Astrocyte of the hippocampus (primary cell): Measurements from ENCODE around the gene GABRR3.
A peak's percentile ranks its signal among the peaks of the same experiment; 100 is the strongest.
"Not testable (repeated sequence)": the region's sequence is repeated elsewhere in the genome, so short reads cannot be mapped to it uniquely, and the experiment has no call there.

Experiments used
- DNase-seq: peaks from one replicate; pipeline ENCODE4 v3.0.0; 2011; ENCODE audit warnings: low read depth, low spot score

GABRR3 gene

DNA sequence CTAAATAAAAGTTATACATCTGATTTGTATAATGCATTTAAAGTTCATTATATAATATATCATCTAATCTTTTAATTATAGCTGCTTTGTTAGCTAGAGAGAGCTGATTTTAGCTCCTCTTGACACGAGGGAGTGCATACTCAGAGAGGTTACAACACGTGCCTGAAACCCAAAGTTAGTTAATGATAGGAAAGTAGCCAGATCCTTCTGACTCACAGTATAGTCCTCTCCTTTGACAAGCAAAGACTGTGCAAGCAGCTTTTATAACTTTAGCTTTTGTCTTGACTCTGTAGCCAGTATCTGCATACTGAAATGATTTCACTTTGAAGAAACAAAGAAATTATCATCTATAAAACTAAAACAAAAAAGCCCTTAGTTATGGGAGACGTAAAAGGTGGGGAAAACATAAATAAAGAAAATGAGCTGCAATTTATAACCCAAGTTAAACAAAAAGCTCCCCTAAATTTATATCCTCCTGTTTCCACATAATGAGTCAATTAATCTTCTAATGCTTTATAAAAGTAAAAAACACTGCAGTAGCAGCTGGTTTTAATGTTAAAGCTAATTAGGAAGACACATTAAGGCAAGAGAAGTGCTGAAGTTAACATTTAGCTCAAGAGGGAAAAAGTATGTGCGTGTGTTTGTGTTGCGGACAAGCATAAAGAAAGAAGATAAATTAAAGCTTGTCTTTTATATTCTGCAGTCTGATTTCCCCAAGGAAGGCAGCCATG is 13.1 kb downstream of the GABRR3 start:
- peak; percentile 27 for DNase-seq

GRCh38 chr3:98020412-98020811 is 14.7 kb downstream of the GABRR3 start:
- no peak for DNase-seq

GRCh38 chr3:98018301-98018700 is 16.8 kb downstream of the GABRR3 start:
- no peak for DNase-seq

DNA sequence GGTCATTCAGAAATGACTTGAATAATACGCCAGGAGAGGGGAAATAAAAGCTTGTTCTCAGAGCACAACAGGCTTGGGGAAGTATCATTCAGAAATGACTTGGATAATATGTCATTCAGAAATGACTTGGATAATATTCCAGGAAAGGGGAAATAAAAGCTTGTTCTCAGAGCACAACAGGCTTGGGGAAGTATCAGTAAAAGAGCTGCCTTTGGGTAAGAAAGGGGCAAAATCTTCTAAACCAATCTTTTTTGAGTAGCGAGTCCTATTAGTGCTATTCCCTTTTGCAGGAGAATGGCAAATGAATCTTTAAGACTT is 20.9 kb downstream of the GABRR3 start:
- no peak for DNase-seq

DNA sequence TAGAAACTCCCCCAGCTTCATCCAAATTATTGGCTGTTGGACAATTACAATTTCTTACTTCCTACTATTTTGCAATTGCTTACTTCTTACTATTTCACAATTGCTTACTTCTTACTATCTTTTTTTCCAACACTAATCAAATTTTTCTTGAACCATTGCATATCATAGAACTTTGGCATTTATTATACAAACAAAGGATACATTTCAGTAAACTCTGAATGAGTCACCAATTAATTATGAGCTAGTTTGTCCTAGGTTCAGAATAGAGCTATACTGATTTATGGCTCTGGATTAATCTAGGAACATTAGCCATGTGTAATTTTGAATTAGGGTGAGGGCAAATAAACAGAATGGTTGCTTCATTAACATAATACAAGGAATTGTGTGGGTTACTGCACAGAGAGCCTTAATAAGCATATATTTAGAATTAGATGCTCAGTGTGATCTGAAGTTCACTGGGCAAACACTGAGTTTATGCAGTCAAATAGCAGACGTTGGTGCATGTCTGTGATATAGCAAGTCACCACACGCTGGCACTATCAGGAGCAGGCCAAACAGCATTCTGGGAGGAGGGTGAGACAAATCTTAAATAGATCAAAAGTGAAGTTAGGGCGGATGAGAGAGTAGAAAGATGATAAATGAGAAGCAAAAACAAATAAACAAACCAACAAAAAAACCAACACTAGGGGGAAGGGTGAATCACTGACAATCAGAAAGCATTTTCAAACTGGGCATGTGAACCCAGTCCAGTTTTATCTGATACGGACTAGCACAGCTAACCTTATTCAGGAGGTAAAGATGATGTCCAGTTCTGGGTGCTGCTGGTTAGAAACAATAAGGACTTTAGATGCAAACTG is 21.5 kb downstream of the GABRR3 start:
- DNase-seq = no peak

- peak; percentile 10 for DNase-seq
Measured at GRCh38 chr3:98012979-98013378, 22.1 kb downstream of the GABRR3 start.

DNA sequence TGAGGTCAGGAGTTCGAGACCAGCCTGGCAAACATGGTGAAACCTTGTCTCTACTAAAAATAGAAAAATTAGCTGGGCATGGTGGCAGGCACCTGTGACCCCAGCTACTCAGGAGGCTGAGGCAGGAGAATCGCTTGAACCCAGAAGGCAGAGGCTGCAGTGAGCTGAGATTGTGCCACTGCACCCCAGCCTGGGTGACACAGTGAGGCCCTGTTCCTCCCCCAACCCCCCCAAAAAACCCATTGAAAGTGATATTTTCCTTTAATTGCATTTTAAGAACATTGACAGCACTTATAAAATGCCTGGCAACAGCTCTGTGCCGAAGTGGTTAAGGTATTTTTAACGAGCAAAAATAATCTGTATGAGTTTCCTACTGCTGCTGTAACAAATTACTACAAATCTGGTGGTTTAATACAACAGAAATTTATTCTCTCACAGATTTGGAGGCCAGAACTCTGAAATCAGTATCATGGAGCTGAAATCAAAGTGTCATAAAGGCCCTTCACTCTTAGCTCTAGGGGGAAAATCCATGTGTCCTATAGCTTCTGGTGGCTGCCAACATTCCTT is 24.1 kb downstream of the GABRR3 start:
- DNase-seq = not testable (repeated sequence)

GRCh38 chr3:98010194-98010882 is 24.8 kb downstream of the GABRR3 start:
- no peak for DNase-seq

GRCh38 chr3:98008855-98009254 is 26.3 kb downstream of the GABRR3 start:
- DNase-seq = no peak

DNA sequence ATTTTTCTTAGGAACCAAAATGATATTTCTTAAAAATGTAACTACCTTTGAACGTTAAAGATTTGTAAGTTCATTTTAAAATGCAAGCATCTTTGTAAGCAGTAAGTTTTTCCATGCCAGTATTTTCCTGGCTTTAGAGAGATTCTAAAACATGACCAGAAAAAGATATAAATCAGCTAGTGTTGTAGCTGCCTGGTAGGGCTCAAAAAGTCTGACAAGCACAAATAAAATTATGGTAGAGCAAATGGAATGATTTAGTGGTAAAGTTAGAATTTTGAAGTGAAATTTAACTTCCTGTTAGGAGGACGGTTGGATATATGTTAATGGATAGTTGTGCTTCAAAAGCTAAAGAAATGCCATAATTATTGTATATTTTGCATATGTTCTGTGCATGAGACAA is 29.7 kb downstream of the GABRR3 start:
- DNase-seq = no peak

DNA sequence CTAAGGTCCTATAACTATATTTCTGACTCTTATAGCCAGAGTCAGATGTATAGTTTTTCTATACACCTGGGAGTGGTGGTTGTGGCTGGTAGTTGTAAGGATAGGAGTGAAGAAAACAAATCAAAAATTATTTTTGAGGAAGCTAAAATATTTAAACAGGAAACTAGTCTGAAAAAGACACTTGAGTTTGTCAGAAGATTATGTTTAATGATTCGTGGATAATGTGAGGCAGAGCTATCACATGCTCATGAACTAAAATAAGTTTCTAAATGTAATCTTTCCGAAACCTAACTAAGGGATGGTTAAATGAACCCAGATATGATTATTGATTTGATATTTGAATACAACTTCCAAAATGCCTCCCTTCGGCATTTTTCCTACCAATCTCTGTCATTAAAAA is 30.4 kb downstream of the GABRR3 start:
- DNase-seq = no peak

DNA sequence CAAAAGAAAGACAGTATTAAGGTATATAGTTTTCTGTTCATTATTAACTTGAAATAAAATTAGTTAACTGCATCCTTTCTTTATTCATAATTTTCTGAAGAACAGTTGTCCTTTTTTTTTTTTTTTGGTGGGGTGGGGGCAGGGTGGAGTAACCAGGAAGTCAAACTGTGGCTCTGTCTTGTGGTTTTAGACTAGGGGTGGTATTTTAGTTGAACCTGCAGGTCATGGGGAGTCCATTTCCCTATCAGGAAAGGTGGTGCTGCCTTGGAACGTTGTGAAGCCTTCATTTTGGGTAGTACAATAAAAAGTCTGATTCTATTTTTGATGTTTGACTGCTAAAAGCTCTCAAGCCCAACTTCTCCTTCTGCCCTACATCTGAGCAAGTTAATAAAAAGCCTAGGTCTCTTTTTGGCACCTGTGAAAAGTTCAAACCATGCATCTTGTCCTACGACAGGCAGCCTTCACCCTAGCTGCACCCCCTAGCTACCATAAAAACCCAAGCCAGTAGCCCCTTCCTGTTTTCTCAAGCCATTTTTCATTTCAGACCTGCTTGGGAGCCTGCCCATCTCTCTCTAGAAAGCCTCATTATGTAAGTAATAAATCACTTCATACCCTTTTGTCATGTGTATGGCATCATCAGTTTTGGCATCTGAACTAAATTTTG is 31.7 kb downstream of the GABRR3 start:
- DNase-seq = no peak

DNA sequence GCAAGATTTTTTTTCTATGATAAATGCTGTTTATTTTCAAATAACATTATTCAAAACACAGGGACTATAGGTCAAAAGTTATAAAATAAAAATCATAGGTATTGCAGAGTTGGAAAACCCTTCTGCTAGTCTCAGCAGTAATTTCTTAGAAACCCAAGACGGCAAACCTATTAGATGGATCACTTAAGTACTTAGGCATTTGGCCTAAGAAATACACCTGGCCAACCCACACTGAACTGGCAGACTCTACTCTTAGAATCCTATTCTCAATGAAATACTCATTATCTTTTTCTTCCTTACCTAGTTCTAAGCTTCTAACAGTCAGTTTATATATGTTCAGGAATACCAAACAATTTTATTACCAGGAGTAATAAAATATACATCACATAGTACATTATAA is 32.4 kb downstream of the GABRR3 start:
- DNase-seq = no peak

GRCh38 chr3:97999994-98000393 is 35.1 kb downstream of the GABRR3 start:
- DNase-seq = no peak

- DNase-seq = no peak
Measured at GRCh38 chr3:97999103-97999502, 36.0 kb downstream of the GABRR3 start.

DNA sequence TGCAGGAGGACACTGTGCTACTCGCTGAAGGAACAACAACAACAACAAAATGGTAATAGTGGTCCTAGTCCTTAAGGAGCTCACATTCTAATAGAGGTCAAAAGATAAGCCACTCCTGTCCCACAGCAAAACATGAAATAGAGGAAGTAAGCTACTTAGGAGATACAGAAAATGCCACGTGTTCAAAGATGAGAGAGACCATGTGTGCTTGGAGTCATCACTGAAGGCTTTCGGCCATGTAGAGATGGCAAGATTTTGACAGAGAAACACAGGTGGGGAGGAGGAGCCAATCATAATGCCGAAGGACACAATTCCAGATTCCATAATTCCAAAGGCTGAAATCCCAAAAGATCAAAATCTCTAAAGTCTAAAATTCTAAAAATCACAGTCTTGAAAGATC is 38.1 kb downstream of the GABRR3 start:
- no peak for DNase-seq

- no peak for DNase-seq
Measured at GRCh38 chr3:97994328-97994945, 40.7 kb downstream of the GABRR3 start.

GRCh38 chr3:97993526-97993925 is 41.6 kb downstream of the GABRR3 start:
- DNase-seq = no peak

DNA sequence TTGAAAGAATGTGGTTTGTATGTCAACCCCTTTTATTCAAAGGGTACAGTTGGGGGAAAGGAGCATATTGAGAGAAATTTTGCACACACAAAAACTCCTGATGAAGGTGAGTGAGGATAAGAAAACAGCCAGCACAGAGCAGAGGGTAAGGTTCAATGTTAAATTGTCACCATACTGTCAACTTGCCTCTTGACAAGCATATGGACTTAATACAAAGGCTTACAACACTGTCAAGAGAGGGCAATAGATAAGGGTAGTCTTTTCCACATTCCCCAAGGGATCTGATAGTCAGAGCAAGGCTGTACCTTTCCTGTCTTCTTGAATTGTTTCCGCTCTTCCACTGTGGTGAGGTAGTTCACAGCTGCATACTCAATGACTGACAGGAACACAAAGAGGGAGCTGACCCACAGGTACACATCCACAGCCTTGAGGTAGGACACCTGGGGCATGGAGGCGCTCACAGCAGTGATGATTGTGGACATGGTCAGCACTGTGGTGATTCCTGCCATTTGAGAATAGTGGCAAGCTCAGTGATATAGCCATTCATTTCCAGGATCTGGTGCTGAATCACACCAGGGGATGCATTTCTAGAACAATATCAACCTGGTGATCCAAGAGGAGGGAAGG is 42.5 kb downstream of the GABRR3 start:
- no peak for DNase-seq

- no peak for DNase-seq
Measured at GRCh38 chr3:97991293-97991682, 43.8 kb downstream of the GABRR3 start.
